GM19467 (cell line): ENCODE results near the gene PNPLA7.
"Not testable (repeated sequence)": the region's sequence is repeated elsewhere in the genome, so short reads cannot be mapped to it uniquely, and the experiment has no call there.

Experiments used
- ATAC-seq: cut with Tn5 transposase; IDR thresholded peaks from one replicate; pipeline ENCODE4 v1.9.1; 2021; ENCODE audit warnings: mild to moderate bottlenecking, moderate library complexity; ENCODE audit not compliant: unreplicated experiment

The PNPLA7 gene

GRCh38 chr9:137482094-137482781 is 68.0 kb downstream of the PNPLA7 start:
- ATAC-seq, result no peak

GRCh38 chr9:137480686-137481683 is 69.2 kb downstream of the PNPLA7 start:
- ATAC-seq, result no peak

- no peak for ATAC-seq
Measured at GRCh38 chr9:137479892-137480685, 70.1 kb downstream of the PNPLA7 start.

GRCh38 chr9:137478962-137479861 is 71.0 kb downstream of the PNPLA7 start:
- no peak for ATAC-seq

- ATAC-seq, result no peak
Measured at GRCh38 chr9:137478613-137478961, 71.6 kb downstream of the PNPLA7 start.

- ATAC-seq, result no peak
Measured at GRCh38 chr9:137477778-137478612, 72.2 kb downstream of the PNPLA7 start.

- no peak for ATAC-seq
Measured at GRCh38 chr9:137476856-137477255, 73.3 kb downstream of the PNPLA7 start.

- ATAC-seq, result no peak
Measured at GRCh38 chr9:137475666-137476065, 74.5 kb downstream of the PNPLA7 start.

- ATAC-seq, result no peak
Measured at GRCh38 chr9:137474271-137474670, 75.9 kb downstream of the PNPLA7 start.

GRCh38 chr9:137470785-137471184 is 79.4 kb downstream of the PNPLA7 start:
- ATAC-seq, result no peak

- ATAC-seq, result no peak
Measured at GRCh38 chr9:137467896-137468295, 82.3 kb downstream of the PNPLA7 start.

- ATAC-seq, result no peak
Measured at GRCh38 chr9:137467161-137467581, 83.0 kb downstream of the PNPLA7 start.

- not testable (repeated sequence) for ATAC-seq
Measured at GRCh38 chr9:137466389-137467085, 83.7 kb downstream of the PNPLA7 start.

- ATAC-seq, result no peak
Measured at GRCh38 chr9:137465720-137466388, 84.3 kb downstream of the PNPLA7 start.

- no peak for ATAC-seq
Measured at GRCh38 chr9:137465000-137465719, 85.0 kb downstream of the PNPLA7 start.

GRCh38 chr9:137464291-137464999 is 85.8 kb downstream of the PNPLA7 start:
- no peak for ATAC-seq

GRCh38 chr9:137463931-137464290 is 86.3 kb downstream of the PNPLA7 start:
- no peak for ATAC-seq
